Measurements from ENCODE around the gene GSN. TPM values are rescaled to one million over a fixed set of nuclear protein-coding genes. Genes with fewer than 3 reads are reported as not detected.

GSN gene
- total and polyA plus RNA-seq, 9 of the 15 experiments (the other 6 are each of a cell fraction or from before 2014, with no cell fraction given): 0.39 to 16.6 (median 8.2) TPM

GRCh38 chr9:121336665-121337064 lies 68.7 kb downstream of the GSN start:
- ATAC-seq (no peak), DNase-seq (ENCODE audit: extremely low read depth in 1 of 4, low spot score in 3 of 4) (no peak), FAIRE-seq (no peak)
- H3K27me3 ChIP-seq (ENCODE audit: control insufficient read depth in 2 of 2, insufficient read depth in 2 of 2, low read length in 2 of 2): no peaks in the 10 kb centered on the region
- no peak overlapping the region for H3K4me3 ChIP-seq
- no peaks in the 10 kb centered on the region for H3K9me1 ChIP-seq (ENCODE audit: control insufficient read depth, insufficient read depth, low read length)
- no peak overlapping the region for H3K4me2 ChIP-seq (ENCODE audit: insufficient read depth, low read length)
- no peak overlapping the region for H2AFZ ChIP-seq (ENCODE audit: low read depth, low read length)
- in situ Hi-C loops (cut with MboI): no loop called here
- BruUV-seq (replicated peaks): no TSS peak
- H3K79me2 ChIP-seq (ENCODE audit: control insufficient read depth, insufficient read depth, low read length): no peaks in the 10 kb centered on the region
- peaks cover 34% of the 10 kb centered on the region; the same call in 2 of the 3 replicates for H3K36me3 ChIP-seq (ENCODE audit: control insufficient read depth, insufficient read depth, low read length)
- peaks cover 14 to 20% of the 10 kb centered on the region in 2 experiments; a peak in 4 of 5 replicates for H3K4me1 ChIP-seq (replicated peaks in 1 of 2; ENCODE audit: control insufficient read depth in 2 of 2, insufficient read depth in 2 of 2, low read length in 2 of 2)
- intact Hi-C loops (cut with micrococcal nuclease): no loop called here
- H3K27ac ChIP-seq (ENCODE audit: extremely low read depth, low read depth, low read length): no peak overlapping the region
- no peaks in the 10 kb centered on the region for H3K9me3 ChIP-seq (replicated peaks; ENCODE audit: control insufficient read depth, insufficient read depth, low read depth, low read length)
- H4K20me1 ChIP-seq (replicated peaks; ENCODE audit: control insufficient read depth, insufficient read depth, low read length): no peaks in the 10 kb centered on the region
- TF ChIP-seq SRSF1 (IDR thresholded peaks at IDR 0.05; ENCODE audit: low read depth, low read length) (no peak), SUPT5H (IDR thresholded peaks at IDR 0.05) (no peak), ZFP1 (CRISPR knock-in tag; IDR thresholded peaks at IDR 0.05) (no peak)
- no peak overlapping the region for H3K9ac ChIP-seq (ENCODE audit: insufficient read depth in 1 of 2, low read depth in 2 of 2, low read length in 2 of 2)
- ChIA-PET POLR2A (no interaction called here), CTCF (ENCODE audit: low intra/inter-chr PET ratio) (no interaction called here)
- 91% methylated on average over 4 of the region's 4 CpGs for WGBS (ENCODE audit: insufficient coverage, low coverage, missing lambda C conversion rate)

- WGBS (ENCODE audit: insufficient coverage, low coverage, missing lambda C conversion rate): 83% methylated on average over 2 of the region's 2 CpGs
- intact Hi-C loops (cut with micrococcal nuclease): no loop called here
- ATAC-seq (no peak), DNase-seq (ENCODE audit: extremely low read depth in 1 of 4, low spot score in 3 of 4) (no peak), FAIRE-seq (no peak)
- H3K9me3 ChIP-seq (replicated peaks; ENCODE audit: control insufficient read depth, insufficient read depth, low read depth, low read length): no peaks in the 10 kb centered on the region
- ChIA-PET CTCF (ENCODE audit: low intra/inter-chr PET ratio) (no interaction called here), POLR2A (interaction anchor here (0.8 to 2.6 kb wide), 3 partner anchors 11 to 32 kb away, joined by 3 to 5 read pairs (median 3); no protein-coding TSS in a partner anchor)
- no peak overlapping the region for H3K27ac ChIP-seq (ENCODE audit: extremely low read depth, low read depth, low read length)
- no peaks in the 10 kb centered on the region for H3K79me2 ChIP-seq (ENCODE audit: control insufficient read depth, insufficient read depth, low read length)
- peaks cover 6 to 10% of the 10 kb centered on the region in 2 experiments; a peak in 3 of 5 replicates for H3K4me1 ChIP-seq (replicated peaks in 1 of 2; ENCODE audit: control insufficient read depth in 2 of 2, insufficient read depth in 2 of 2, low read length in 2 of 2)
- H3K9ac ChIP-seq (ENCODE audit: insufficient read depth in 1 of 2, low read depth in 2 of 2, low read length in 2 of 2): no peak overlapping the region
- H3K36me3 ChIP-seq (ENCODE audit: control insufficient read depth, insufficient read depth, low read length): peaks cover 41% of the 10 kb centered on the region; the same call in 1 of the 3 replicates
- no peaks in the 10 kb centered on the region for H4K20me1 ChIP-seq (replicated peaks; ENCODE audit: control insufficient read depth, insufficient read depth, low read length)
- no peaks in the 10 kb centered on the region for H3K27me3 ChIP-seq (ENCODE audit: control insufficient read depth in 2 of 2, insufficient read depth in 2 of 2, low read length in 2 of 2)
- no TSS peak for BruUV-seq (replicated peaks)
- H2AFZ ChIP-seq (ENCODE audit: low read depth, low read length): no peak overlapping the region
- H3K9me1 ChIP-seq (ENCODE audit: control insufficient read depth, insufficient read depth, low read length): no peaks in the 10 kb centered on the region
- H3K4me3 ChIP-seq: no peak overlapping the region
- no peak overlapping the region for H3K4me2 ChIP-seq (ENCODE audit: insufficient read depth, low read length)
- in situ Hi-C loops (cut with MboI): no loop called here
- TF ChIP-seq C11orf30 (IDR thresholded peaks at IDR 0.05; ENCODE audit: low read depth): no peak
- no peak for TF ChIP-seq E2F8 (IDR thresholded peaks at IDR 0.05; ENCODE audit: low read depth, partially characterized antibody)
- TF ChIP-seq ZBTB11 (CRISPR knock-in tag; IDR thresholded peaks at IDR 0.05): no peak
- TF ChIP-seq ZNF253 (CRISPR knock-in tag; conservative IDR thresholded peaks at IDR 0.05): no peak
- TF ChIP-seq NFIC (IDR thresholded peaks at IDR 0.05): no peak
Observed at GRCh38 chr9:121339437-121339836, 71.5 kb downstream of the GSN start.

Data from K562 (cell line).